T-cell (primary cell): ENCODE results near the gene MYO5A. TPM values are rescaled to one million over a fixed set of nuclear protein-coding genes. Genes with fewer than 3 reads are reported as not detected.
A peak's percentile ranks its signal among the peaks of the same experiment; 100 is the strongest.
"Not testable (repeated sequence)": the region's sequence is repeated elsewhere in the genome, so short reads cannot be mapped to it uniquely, and the experiment has no call there.

Experiments
- ATAC-seq, 4 experiments: fragments of 200-7000 bp in 3 of 4; fragments of 150-1000 bp in 1 of 4; cut with Tn5 transposase; replicated peaks in 1 of 4; 1 replicate in 3 of 4; 2 replicates in 1 of 4; pipeline ENCODE4 v1.10.0; 2021; ENCODE audit warnings: moderate library complexity in 3 of 4, mild to moderate bottlenecking in 2 of 4, moderate number of reproducible peaks in 1 of 4
- CTCF ChIA-PET, 2 donors: fragments of 300-600 bp; sonication (Branson Sonifier 250); formaldehyde crosslinking; loops; one replicate each; lab custom pipeline; 2022; ENCODE audit warnings: antibody characterized with exemption in 2 of 2; lab: Charles Lee
- POLR2A ChIA-PET, 2 donors: fragments of 300-600 bp; sonication (Branson Sonifier 250); formaldehyde crosslinking; loops; one replicate each; lab custom pipeline; 2022; ENCODE audit warnings: antibody characterized with exemption in 2 of 2; lab: Charles Lee
- DNase-seq, 35 experiments: peaks; one replicate each; pipeline versions ENCODE4 v3.0.0 to v3.0.0-alpha.2; 2013 to 2023
- H3K27ac ChIP-seq: one replicate; pipeline ENCODE4 v1.5.1; 2013; ENCODE audit warnings: low read length
- H3K27me3 ChIP-seq, 2 experiments: replicated peaks in 1 of 2; 1 replicate in 1 of 2; 2 replicates in 1 of 2; pipeline versions ENCODE4 v1.6.1 to v1.7.0; 2013; ENCODE audit warnings: low read length in 1 of 2, mixed read lengths in 1 of 2; ENCODE audit not compliant: control insufficient read depth in 2 of 2, insufficient read depth in 2 of 2; ENCODE audit errors: extremely low read depth in 1 of 2
- H3K36me3 ChIP-seq, 2 donors: 1 replicate in 1 of 2; 2 replicates in 1 of 2; pipeline versions ENCODE4 v1.6.1 to v1.7.0; 2013; ENCODE audit warnings: low read length in 1 of 2; ENCODE audit not compliant: control insufficient read depth in 2 of 2, insufficient read depth in 1 of 2; ENCODE audit errors: extremely low read depth in 1 of 2
- H3K4me1 ChIP-seq, 2 experiments: 1 replicate in 1 of 2; 2 replicates in 1 of 2; pipeline versions ENCODE4 v1.6.1 to v1.7.0; 2013; ENCODE audit warnings: low read length in 2 of 2, mixed read lengths in 1 of 2; ENCODE audit not compliant: insufficient read depth in 2 of 2, control insufficient read depth in 1 of 2; ENCODE audit errors: extremely low read depth in 1 of 2
- H3K4me3 ChIP-seq, 2 donors: 1 replicate in 1 of 2; 2 replicates in 1 of 2; pipeline versions ENCODE4 v1.5.1 to v1.7.0; 2013; ENCODE audit warnings: mild to moderate bottlenecking in 2 of 2, low read length in 1 of 2, moderate library complexity in 1 of 2; ENCODE audit not compliant: control insufficient read depth in 1 of 2; ENCODE audit errors: extremely low read depth in 1 of 2
- H3K9me3 ChIP-seq: 2 replicates; pipeline ENCODE4 v1.7.0; 2013
- H3K27ac Mint-ChIP-seq, 2 donors: one replicate each; pipeline ENCODE4 v1.8.0; 2020 to 2021; ENCODE audit warnings: mild to moderate bottlenecking in 2 of 2, mixed read lengths in 2 of 2
- H3K27me3 Mint-ChIP-seq, 2 donors: one replicate each; pipeline ENCODE4 v1.8.0; 2021 to 2022; ENCODE audit warnings: mixed read lengths in 2 of 2
- H3K36me3 Mint-ChIP-seq: one replicate; pipeline ENCODE4 v1.8.0; 2021; ENCODE audit warnings: mixed read lengths
- H3K4me1 Mint-ChIP-seq, 3 donors: one replicate each; pipeline ENCODE4 v1.8.0; 2020 to 2022; ENCODE audit warnings: mixed read lengths in 3 of 3, mild to moderate bottlenecking in 1 of 3
- H3K4me3 Mint-ChIP-seq, 3 donors: one replicate each; pipeline ENCODE4 v1.8.0; 2020 to 2022; ENCODE audit warnings: mild to moderate bottlenecking in 3 of 3, mixed read lengths in 3 of 3, moderate library complexity in 3 of 3
- H3K9me3 Mint-ChIP-seq, 3 donors: one replicate each; pipeline ENCODE4 v1.8.0; 2020 to 2022; ENCODE audit warnings: mixed read lengths in 3 of 3
- WGBS: methylation state at CpG from one replicate; pipeline ENCODE4 v1.1.5; 2013; ENCODE audit warnings: missing lambda C conversion rate; ENCODE audit not compliant: insufficient coverage; 5-methylcytosine and 5-hydroxymethylcytosine counted together
- total RNA-seq, 35 experiments: library from RNA in 6 of 35; stranded (reverse) in 6 of 35; fragments of 120-200 nt in 1 of 35; gene quantifications; one replicate each; pipeline versions ENCODE4 v1.2.1 to v1.2.4 and lab custom pipeline; 2013 to 2026

Gene MYO5A
- total RNA-seq, 5 donors from 2014 or later (not counting 1 experiment from before 2014, with no cell fraction given) = 25.2 to 46.6 (median 29.5) TPM

- Histone ChIP-seq H3K4me1 (peaks cover 14 to 33% of the 10 kb centered on the region in 2 experiments), H3K36me3 (no peaks in the 10 kb centered on the region), H3K4me3 (peak within 1 kb of the TSS; percentile 58 to 73), H3K27me3 (no peaks in the 10 kb centered on the region), H3K9me3 (no peaks in the 10 kb centered on the region), H3K27ac (peak within 1 kb of the TSS; percentile 91)
- WGBS = 6% methylated on average over 82 of the region's 82 CpGs
- CTCF ChIA-PET = no interaction called here
- no peaks in the 10 kb centered on the region for H3K9me3 Mint-ChIP-seq
- peak within 1 kb of the TSS; percentile 98 to 99 for H3K27ac Mint-ChIP-seq
- POLR2A ChIA-PET = interaction anchor here in 1 of 2 donors (0.6 kb wide), 1 partner anchor 18 kb away, joined by 3 read pairs; no protein-coding TSS in a partner anchor
- H3K4me3 Mint-ChIP-seq = peak within 1 kb of the TSS; percentile 91 to 95 (median 93)
- ATAC-seq (peak; percentile 76 to 83 (median 80)), DNase-seq (peak; percentile 50 to 86 (median 68))
- peaks cover 39 to 42% (median 40%) of the 10 kb centered on the region in 3 donors for H3K4me1 Mint-ChIP-seq
- H3K27me3 Mint-ChIP-seq = no peaks in the 10 kb centered on the region
- no peaks in the 10 kb centered on the region for H3K36me3 Mint-ChIP-seq
Measured at GRCh38 chr15:52568601-52569585, 40.2 kb upstream of the MYO5A start, which contains the start of gene ARPP19. Gene ARPP19, minus strand, starts transcription at chr15:52569030. Its CDS starts 138 bp downstream, at chr15:52568892.

DNA sequence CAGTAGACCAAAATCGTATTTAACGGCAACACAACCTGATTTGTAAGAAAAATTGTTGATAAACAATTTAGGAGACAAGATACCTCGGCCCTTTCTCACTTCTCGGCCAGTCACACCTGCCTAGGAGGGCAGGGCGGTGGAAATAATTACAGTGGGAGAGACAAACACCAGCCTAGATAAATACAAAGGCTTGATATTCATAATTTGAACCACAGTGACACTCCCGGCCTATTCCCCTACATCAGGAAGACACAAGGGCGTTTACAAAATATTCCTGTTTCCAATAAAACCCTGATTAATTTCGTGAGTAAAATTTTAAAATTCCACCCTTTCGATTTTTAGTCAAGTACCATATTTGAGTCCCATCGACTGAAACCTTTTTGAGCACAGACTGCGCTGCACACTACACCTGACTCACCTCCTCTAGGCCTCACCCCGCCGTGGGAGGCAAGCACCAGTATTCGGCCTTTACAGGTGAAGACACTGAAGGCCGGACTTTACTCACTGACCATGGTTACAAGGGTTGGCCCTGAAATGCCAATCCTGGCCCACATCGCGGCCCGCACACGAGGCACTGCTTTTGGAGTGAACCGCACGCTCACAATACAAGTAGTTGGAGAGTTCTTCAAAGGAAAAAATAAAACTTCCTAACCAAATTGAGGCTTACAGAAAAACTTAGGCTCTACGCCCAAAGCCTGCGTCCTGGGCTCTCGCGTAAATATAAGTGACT is 39.4 kb upstream of the MYO5A start:
- ATAC-seq (peak; percentile 26 to 41 (median 38)), DNase-seq (peak in 26 of 35 experiments; percentile 7 to 47 (median 18))
- Mint-ChIP-seq H3K4me1 (peaks cover 46 to 47% (median 47%) of the 10 kb centered on the region in 3 donors), H3K27me3 (no peaks in the 10 kb centered on the region), H3K36me3 (peaks cover 3% of the 10 kb centered on the region), H3K27ac (peak overlapping the region; percentile 95), H3K4me3 (peak overlapping the region; percentile 91 to 95 (median 92)), H3K9me3 (no peaks in the 10 kb centered on the region)
- Histone ChIP-seq H3K36me3 (peaks cover 0 to 2% of the 10 kb centered on the region in 2 donors), H3K9me3 (no peaks in the 10 kb centered on the region), H3K4me3 (peak overlapping the region; percentile 58 to 73), H3K27ac (peak overlapping the region; percentile 91), H3K27me3 (no peaks in the 10 kb centered on the region), H3K4me1 (peaks cover 14 to 33% of the 10 kb centered on the region in 2 experiments)
- ChIA-PET POLR2A (no interaction called here), CTCF (no interaction called here)
- 4% methylated on average over 9 of the region's 25 CpGs for WGBS

GRCh38 chr15:52566889-52567288 is 38.2 kb upstream of the MYO5A start:
- H3K4me1 ChIP-seq = peaks cover 14 to 36% of the 10 kb centered on the region in 2 experiments
- no peaks in the 10 kb centered on the region for H3K27me3 Mint-ChIP-seq
- H3K4me1 Mint-ChIP-seq = peaks cover 56 to 57% (median 56%) of the 10 kb centered on the region in 3 donors
- no peak for DNase-seq
- H3K4me3 ChIP-seq = no peak overlapping the region
- no peaks in the 10 kb centered on the region for H3K9me3 Mint-ChIP-seq
- H3K36me3 Mint-ChIP-seq = peaks cover 7% of the 10 kb centered on the region
- H3K4me3 Mint-ChIP-seq = peak overlapping the region; percentile 91 to 95 (median 92)
- H3K9me3 ChIP-seq = no peaks in the 10 kb centered on the region
- ChIA-PET POLR2A (interaction anchor here in 1 of 2 donors (0.6 kb wide), 1 partner anchor 18 kb away, joined by 3 read pairs; no protein-coding TSS in a partner anchor), CTCF (interaction anchor here in 1 of 2 donors (0.5 kb wide), 1 partner anchor 268 kb away, joined by 7 read pairs; no protein-coding TSS in a partner anchor)
- WGBS = 40% methylated on average over 1 of the region's 4 CpGs
- no peak for ATAC-seq
- H3K36me3 ChIP-seq = peaks cover 0 to 2% of the 10 kb centered on the region in 2 donors
- no peak overlapping the region for H3K27ac ChIP-seq
- no peaks in the 10 kb centered on the region for H3K27me3 ChIP-seq
- peak overlapping the region in 1 of 2 donors; percentile 95 for H3K27ac Mint-ChIP-seq

GRCh38 chr15:52565417-52566358 is 37.0 kb upstream of the MYO5A start:
- POLR2A ChIA-PET = interaction anchor here (0.5 to 1.3 kb wide), 6 partner anchors 10 to 386 kb away, joined by 3 to 5 read pairs (median 4); no protein-coding TSS in a partner anchor
- CTCF ChIA-PET = interaction anchor here in 1 of 2 donors (1.1 kb wide), 1 partner anchor 108 kb away, joined by 3 read pairs; no protein-coding TSS in a partner anchor
- H3K27ac ChIP-seq = not testable (repeated sequence)

DNA sequence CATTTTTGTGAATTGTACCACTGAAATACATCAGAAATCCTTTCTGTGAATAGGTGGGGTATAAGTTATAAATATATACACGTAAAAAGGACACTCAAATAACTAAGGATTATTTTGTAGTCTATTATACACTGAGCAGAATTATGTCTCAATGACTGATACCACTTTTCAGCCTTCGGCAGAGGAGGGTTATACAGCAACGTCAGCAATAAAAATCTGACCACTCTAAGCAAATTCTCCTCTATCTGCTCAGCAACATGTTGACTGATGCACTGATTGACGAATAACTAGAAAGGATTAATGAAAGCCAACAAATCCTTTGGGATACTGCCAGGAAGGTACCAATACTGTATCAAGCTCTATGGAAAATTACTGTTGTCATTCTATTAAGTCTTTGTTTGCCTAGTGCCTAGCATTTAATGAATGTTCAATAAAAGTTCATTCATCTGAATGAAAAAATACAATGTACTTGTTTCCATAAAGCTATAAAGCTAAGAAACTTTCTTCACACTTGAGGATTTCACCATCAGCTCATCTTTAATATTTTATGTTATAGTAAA is 34.9 kb upstream of the MYO5A start:
- DNase-seq = no peak
- Mint-ChIP-seq H3K4me1 (peaks cover 80 to 82% (median 81%) of the 10 kb centered on the region in 3 donors), H3K36me3 (peaks cover 7% of the 10 kb centered on the region), H3K9me3 (no peaks in the 10 kb centered on the region), H3K4me3 (no peak overlapping the region), H3K27me3 (no peaks in the 10 kb centered on the region), H3K27ac (no peak overlapping the region)
- H3K27me3 ChIP-seq = no peaks in the 10 kb centered on the region
- H3K27ac ChIP-seq = no peak overlapping the region
- ChIA-PET POLR2A (interaction anchor here in 1 of 2 donors (0.6 to 0.8 kb wide), 2 partner anchors 10 to 94 kb away, joined by 3 read pairs; no protein-coding TSS in a partner anchor), CTCF (interaction anchor here in 1 of 2 donors (1.4 kb wide), 1 partner anchor 9 kb away, joined by 4 read pairs; no protein-coding TSS in a partner anchor)
- peaks cover 14 to 37% of the 10 kb centered on the region in 2 experiments for H3K4me1 ChIP-seq
- H3K36me3 ChIP-seq = peaks cover 0 to 5% of the 10 kb centered on the region in 2 donors
- no peak for ATAC-seq
- no peaks in the 10 kb centered on the region for H3K9me3 ChIP-seq
- no peak overlapping the region for H3K4me3 ChIP-seq
- no CpG with 5 or more reads among the region's 4 CpGs for WGBS

More at GRCh38 chr15:52565417-52566358, 37.0 kb upstream of the MYO5A start:
- not testable (repeated sequence) for H3K4me3 ChIP-seq, H3K4me3 Mint-ChIP-seq, DNase-seq, H3K27me3 Mint-ChIP-seq, ATAC-seq, H3K36me3 Mint-ChIP-seq, H3K27ac Mint-ChIP-seq, H3K9me3 Mint-ChIP-seq, H3K36me3 ChIP-seq, H3K9me3 ChIP-seq, H3K27me3 ChIP-seq
- 74% methylated on average over 6 of the region's 13 CpGs for WGBS
- H3K4me1 ChIP-seq = peaks cover 14 to 36% of the 10 kb centered on the region in 2 experiments
- peaks cover 67 to 68% (median 68%) of the 10 kb centered on the region in 3 donors for H3K4me1 Mint-ChIP-seq
